Stimulated activated CD8-positive, alpha-beta memory T cell treated with anti-CD3 and anti-CD28 coated beads, Interleukin-7, amount 100 ng/mL, for 48 hours (primary cell): ENCODE data around the gene SVOPL.
A peak's percentile ranks its signal among the peaks of the same experiment; 100 is the strongest.
"Not testable (repeated sequence)": the region's sequence is repeated elsewhere in the genome, so short reads cannot be mapped to it uniquely, and the experiment has no call there.

Source experiments
- DNase-seq, 2 donors: peaks; one replicate each; pipeline ENCODE4 v3.0.0-alpha.2; 2020; ENCODE audit warnings: low read depth in 1 of 2; ENCODE audit errors: extremely low read depth in 1 of 2

SVOPL gene

DNA sequence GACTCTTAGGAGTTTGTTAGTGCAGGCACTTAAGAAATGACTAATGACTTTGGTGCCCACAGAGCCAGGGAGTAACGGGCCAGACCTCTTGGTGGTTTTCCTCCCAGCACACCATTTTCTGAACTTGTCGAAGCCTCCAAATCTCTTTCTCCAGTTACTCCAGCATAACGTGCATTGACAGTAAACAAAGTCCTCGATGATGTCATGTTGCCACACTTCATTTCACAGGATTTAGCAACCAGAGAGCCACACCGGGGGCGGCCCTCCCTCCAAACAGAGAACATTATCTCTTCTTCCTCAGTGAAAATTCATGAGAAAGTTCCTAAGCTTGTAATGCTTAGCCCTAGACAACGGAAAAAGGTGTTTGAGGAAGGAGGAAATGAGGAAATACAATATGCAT, 4.0 kb upstream of the SVOPL start:
- DNase-seq: no peak

DNA sequence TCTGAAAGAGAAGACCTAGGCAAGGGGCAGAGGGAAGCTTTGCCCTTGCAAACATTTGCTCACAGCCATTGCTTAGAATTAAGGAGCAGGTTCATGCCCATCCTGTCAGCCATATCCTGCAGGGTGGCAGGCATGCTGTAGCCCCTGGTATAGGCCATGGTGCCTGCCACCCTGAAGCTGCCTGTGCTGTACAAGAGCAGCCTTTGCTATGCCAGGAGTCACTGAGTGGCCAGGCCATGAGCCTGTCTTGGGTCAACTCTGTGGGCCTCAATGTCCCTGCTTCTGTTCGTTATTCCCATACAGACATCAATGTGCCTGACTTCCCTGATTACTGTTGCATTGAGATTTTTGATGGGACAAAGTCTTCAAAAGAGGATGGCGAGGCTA, 368 bp upstream of the SVOPL start:
- no peak for DNase-seq

DNA sequence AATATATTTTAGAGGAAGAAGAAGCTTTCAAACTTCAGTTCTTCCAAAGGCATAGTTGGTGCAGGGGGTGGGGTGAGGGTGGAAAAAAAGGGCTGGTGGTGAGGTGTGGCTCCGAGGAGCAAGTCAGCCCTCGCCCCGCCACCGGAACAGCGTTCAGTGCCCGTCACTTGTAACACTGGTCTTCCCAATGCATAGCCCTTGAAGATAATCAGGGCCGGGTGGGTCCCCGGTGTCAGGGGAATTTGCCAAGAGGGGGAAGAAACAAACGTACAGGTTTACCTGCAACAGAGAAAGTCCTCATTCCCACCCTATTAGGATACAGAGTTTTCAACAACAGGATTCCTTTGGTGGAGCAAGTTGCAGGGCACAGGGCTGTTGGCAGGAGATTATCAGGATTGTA, 1.5 kb downstream of the SVOPL start:
- DNase-seq: no peak

DNA sequence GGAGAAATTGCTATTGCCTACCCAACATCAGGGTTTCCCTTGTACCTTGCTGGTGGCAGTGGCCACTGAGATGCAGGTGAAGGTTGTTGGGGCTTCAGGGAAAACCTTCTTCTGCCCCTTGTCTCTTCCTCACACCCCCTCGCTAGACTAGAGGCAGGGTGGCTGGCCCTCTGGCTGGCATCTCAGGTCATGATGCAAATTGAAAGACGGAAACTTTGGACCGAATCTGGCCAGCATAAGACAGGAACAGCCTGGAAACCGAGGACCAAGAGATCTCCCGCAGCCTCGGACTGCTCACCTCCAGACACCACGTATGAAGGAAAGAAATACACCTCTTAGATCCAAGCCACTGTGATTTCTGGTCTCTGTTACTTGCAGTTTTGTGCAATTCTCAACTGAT, 2.9 kb downstream of the SVOPL start:
- no peak for DNase-seq

DNA sequence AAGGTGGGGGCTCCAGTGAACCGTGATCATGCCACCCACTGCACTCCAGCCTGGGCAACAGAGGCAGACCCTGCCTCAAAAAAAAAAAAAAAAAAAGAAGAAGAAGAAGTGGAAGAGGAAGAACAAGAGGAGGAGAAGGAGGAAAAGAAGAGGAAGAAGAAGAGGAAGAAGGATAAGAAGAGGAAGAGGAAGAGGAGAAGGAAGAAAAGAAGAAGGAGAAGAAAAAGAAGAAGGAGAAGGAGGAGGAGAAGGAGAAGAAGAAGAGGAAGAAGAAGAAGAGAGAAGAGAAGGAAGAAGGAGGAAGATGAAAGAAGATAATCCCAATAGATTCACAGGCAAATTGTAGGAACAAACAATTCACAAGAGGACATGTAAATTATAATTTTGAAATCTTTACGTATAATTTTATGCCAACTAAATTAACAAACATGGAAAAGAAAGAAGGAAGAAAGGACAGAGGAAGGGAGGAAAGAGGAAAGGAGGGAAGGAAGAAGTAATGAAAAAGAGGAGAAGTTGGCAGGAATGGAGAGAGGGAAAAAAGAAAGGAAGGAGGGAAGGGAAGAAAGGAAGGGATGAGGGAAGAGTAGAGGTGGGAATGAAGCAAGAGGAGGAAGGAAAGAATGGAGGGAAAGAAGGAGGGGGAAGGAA, 3.5 kb downstream of the SVOPL start:
- DNase-seq: no peak

DNA sequence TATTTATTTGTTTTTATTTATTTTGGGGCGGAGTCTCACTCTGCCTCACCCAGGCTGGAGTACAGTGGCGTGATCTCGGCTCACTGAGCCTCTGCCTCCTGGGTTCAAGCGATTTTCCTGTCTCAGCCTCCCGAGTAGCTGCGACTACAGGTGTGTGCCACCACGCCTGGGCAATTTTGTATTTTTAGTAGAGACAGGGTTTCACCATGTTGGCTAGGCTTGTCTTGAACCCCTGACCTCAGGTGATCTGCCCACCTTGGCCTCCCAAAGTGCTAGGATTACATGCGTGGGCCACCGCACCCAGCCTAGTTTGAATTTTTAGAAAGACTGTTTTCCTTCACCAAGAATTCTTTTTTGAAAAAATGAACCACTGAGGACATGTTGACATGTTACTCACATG, 5.4 kb downstream of the SVOPL start:
- not testable (repeated sequence) for DNase-seq

DNA sequence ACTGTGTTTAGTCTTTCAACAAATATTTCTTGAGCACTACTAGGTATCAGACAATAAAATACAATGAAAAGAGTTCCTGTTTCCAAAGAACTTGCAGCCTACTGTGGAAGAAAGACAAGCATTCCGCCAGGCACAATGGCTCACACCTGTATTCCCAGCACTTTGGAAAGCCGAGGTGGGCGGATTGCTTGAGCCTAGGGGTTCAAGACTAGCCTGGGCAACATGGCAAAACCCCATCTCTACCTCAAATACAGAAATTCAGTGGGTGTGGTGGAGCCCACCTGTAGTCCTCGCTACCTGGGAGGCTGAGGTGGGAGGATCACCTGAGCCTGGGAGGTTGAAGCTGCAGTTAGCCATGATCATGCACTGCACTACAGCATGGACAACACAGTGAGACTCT, 6.1 kb downstream of the SVOPL start:
- no peak for DNase-seq

DNA sequence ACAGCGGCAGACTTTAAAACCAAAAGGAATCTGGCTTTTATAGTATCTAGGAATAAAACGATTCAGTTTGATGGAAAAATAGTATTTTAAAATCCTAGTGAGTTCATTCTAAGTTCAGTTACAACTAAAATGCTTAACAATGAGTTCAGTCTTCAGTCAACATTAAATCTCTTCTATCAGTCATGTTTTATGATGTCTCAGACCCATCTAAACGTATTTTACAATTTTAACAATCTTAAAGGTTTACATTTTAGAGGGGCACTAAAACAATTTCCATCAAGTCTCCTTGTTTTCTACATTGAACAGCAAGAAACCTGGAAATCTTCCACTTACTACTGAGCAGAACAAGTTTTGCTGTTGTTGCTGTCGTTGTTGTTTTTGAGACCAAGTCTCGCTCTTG, 10.0 kb downstream of the SVOPL start:
- no peak for DNase-seq

DNA sequence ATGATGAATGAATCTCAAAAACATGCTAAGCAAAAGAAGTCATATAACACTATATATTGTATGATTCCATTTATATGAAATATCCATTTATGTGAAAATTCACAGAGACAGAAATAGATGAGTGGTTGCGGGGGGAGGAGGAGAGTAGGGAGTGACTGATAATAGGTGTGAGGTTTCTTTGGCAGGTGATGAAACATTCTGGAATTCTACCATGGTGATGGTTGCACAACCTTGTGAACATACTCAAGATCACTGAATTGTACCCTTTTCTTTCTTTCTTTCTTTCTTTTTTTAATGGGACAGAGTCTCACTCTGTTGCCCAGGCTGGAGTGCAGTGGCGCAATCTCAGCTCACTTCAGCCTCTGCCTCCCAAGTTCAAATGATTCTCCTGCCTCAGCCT, 10.7 kb downstream of the SVOPL start:
- no peak for DNase-seq

DNA sequence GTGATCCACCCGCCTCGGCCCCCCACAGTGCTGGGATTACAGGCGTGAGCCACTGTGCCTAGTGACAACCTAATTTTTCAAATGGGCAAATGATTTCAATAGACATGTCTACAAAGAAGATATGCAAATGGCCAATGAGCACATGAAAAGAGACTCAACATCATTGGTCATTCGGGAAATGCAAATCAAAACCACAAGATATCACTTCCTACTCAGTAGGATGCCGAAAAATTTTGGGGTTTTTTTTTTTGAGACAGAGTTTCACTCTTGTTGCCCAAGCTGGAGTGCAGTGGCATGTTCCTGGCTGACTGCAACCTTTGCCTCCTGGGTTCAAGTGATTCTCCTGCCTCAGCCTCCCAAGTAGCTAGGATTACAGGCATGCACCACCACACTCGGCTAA, 13.1 kb downstream of the SVOPL start:
- DNase-seq: not testable (repeated sequence)

DNA sequence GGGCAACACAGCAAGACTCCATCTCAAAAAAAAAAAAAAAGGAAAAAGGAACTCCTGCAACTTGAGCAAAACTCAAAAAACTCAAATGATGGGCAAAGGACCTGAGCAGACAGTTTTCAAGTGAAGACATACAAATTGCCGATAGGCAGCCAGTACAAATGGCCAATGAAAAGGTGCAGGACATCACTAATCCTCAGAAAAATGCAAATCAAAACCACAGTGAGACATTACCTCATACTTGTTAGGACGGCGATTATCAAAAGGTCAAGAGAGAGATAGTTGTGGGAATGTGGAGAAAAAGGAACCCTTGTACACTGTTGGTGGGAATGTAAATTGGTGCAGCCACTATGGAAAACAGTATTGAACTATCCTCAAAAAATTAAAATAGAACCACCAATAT, 16.8 kb downstream of the SVOPL start:
- DNase-seq: no peak

DNA sequence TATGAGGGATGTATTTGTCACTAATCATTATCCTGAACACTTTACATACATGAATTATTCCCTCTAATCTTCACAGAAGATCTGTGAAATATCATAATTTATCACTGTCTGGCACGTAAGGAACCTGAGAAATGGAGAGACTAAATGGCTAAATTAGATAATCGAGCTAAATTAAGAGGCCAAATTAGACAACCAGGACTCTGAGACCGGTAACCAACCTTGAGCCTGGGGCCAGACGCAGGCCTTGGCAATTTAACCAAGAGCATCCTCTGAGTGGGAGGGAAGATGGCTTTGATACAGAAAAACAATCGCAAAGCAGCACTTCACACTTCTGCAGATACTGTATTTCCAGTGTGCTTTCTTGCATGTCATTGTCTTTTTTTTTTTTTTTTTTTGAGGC, 21.4 kb downstream of the SVOPL start:
- no peak for DNase-seq

DNA sequence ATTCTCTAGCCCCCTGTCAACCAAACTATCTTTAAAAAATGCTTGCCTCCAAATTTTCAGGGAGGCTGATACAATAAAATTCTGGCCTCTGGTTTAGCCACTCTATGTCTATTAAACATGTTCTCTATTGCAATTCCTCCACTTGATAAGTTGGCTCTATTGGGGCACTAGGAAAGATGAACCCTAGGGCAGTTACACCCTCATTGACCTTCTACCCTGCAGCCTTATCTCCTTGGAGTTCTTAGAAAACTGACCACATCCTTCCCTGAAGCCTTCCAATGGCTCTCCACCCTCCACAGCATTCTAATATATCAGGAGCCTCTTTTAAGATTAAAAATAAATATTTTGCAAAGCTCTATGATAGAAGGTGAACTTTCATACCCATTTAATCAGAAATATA, 30.6 kb downstream of the SVOPL start:
- DNase-seq: no peak

DNA sequence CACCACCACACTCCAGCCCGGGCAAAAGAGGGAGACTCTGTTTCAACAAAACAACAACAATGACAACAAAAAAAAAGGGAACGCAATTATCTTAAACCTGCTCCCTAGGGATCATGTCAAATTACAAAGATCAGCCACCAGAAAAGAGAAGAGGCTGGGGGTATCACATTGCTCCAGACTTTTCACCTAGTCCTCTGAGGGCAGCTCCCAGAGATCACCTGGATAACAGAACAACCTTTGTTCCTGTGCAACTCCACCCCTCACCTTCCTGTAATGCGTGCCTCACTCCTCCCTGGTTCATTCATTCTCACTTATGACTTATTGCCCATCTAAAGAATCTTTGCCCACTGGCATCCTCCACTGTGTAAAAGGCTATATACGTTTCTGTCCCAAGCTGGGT, 31.8 kb downstream of the SVOPL start:
- DNase-seq: no peak

DNA sequence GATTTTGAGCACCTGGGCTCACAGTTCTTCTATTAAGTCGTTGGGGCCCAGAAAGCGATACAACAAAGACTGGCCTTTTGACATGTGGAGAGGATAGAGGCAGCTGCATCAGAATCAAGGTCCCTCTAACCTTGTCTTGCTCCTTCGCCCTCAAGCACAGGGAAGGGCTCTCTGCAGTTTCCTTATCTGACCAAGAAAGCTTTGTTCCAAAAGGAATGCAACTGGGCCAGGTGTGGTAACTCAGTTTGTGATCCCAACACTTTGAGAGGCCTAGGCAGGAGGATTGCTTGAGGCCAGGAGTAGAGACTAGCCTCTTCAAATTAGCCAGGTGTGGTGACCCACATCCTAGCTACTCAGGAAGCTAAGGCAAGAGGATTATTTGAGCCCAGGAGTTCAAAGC, 32.2 kb downstream of the SVOPL start:
- DNase-seq: no peak

DNA sequence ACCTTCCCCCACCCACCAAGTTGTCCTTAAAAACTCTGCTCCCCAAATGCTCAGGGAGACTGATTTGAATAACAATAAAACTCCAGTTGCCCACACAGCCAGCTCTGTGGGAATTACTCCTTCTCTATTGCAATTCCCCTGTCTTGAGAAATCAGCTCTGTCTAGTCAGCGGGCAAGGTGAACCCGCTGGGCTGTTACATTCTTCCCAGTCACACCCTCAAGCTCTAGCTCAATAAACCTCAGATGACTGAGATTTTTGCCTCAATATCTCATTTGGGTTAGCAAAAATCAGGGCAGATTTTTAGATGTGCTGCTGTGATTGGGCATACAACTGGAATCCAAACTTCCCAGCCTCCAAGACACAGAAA, 32.9 kb downstream of the SVOPL start:
- no peak for DNase-seq

DNA sequence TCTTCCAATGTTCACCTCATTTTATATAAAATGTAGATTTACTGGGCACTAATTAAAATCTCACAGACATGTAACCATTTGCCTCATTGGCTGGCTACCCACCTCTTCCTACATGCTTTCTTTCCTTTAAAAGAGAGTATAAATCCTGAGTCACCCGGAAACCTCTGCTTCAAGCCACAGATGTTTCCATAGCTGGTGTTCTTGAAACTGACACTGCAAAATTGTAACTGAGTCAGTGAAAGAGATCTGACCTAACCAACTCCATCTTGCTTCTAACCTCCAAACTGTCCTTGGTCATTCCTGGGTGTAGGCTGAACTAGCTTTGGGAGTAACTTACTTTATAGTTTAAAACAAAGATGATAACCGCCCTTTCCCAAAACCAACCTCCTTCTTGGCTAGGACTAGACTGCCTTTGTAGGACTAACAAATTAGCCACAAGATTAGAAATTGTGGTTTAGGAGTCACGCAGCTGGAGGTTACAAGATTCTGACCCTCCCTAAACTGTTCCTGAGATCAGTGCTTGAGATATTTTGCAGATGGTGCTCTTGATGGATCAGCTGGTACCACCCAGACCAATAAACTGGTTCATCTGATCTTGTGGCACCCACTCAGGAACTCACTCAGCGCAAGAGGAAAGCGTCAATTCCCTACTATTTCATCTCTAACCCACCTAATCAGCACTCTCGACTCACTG, 33.5 kb downstream of the SVOPL start:
- peak in 1 of 2 donors; percentile 5 for DNase-seq

DNA sequence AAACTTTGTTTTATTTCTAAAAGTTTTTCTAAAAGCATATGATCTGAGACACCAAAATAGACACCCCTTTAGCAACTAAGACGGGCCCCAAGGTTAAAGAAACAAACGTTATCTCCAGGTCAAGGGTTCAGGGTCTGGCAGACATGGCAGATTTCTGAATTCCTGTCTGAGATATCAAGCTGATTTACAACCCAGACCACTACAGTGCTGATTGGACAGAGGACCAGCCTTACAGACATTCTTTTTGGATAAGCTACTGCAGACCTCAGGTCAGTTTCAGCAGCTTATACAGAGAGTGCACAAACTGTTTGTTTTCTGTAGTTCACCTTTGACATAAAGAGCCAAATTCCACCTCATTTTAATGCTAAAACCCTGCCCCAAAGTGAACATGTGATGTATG, 34.8 kb downstream of the SVOPL start:
- no peak for DNase-seq

DNA sequence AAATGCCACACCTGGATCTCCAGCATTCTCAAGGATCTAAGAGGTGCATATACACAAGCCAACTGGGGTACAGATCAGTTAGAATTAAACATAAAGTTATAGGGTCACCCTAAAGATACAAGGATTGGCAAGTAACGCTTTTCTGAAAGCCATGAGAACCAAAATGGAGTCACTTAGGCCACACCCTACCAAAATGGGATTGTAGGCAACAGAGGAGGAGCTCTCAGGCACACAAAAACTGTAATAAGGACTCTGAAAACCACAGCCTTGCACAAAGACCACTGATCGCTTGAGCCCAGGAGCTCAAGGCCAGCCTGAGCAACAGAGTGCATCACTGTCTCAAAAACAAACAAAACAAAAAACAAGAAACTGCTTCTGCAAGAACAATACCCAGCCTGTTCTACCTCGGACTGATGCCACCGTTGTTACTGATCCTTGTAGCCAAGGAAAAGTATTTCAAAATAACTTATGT, 35.5 kb downstream of the SVOPL start:
- no peak for DNase-seq

DNA sequence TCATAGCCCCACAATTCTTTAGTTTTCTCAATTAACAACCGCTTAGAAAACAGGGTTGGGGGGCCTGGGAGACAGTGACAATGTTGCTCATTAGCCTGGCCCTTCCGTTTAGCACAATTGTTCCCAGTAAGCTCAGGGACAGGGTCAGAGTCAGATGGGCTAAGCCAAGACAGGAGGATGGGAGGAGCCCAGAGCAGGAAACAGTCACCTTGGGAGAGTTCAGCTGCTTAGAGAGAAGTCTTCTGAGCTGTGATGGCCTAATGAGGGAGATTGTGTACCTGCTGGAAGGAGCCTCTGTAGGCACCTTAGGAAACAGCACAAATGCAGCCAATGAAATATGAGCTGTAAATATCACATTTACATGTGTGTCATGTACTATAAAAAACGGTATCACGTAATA, 35.9 kb downstream of the SVOPL start:
- DNase-seq: no peak

DNA sequence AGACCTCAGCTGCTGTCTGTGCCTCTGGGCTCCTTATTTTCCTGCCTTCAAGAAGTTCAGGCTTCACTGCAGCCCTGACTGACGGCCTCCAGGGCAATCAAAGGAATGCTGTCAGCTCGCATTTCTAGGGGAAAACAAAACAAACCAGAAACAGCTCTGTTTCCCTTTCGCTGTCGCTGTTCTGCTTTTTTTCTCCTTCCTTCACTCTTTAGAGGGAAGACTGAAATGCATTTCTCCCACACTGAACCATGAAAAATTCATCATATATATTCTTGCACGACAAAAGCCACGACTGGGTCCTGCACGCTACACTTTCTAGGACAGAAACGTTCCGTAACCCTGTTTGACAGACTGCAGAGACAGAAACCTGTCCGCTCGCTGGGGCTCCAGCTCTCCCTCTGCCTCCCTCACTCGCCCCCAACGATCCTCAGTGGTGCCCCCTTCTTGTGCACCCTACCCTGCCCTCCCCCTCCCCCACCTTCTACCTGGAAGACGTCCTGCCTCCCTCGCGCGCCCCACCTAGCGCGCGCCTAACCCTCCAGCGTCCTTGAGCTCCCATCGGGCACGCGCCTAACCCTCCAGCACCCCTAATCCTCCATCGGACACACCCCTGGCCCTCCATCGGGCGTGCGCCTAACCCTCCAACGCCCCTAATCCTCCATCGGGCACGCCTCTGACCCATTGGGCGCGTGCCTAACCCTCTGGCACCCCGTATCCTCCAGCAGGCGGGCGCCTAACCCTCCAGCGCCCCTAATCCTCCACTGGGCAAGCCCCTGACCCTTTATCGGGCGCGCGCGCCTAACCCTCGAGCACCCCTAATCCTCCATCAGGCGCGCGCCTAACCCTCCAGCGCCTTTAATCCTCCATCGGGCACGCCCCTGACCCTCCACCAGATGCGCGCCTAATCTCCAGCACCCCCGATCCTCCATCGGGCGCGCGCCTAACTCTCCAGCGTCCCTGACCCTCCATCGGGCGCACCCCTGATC, 37.1 kb downstream of the SVOPL start:
- no peak for DNase-seq

DNA sequence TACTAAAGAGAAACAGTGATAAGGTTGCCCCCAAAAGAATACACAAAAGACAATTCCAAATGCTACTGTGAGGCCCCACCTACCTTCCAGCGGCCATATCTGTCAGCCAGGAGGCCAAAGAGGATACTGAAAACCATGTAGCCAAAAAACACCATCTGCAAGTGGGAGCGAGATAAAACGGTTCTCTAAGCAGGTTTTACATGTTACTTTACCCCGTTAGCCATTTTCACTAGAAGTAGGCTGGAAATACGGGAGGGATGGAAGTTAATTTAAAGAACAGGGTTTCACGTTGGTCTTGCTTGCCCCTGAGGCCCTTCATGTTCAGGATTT, 38.2 kb downstream of the SVOPL start:
- DNase-seq: no peak
